A673 (cell line): ENCODE measurements around the gene EYA4. TPM values are rescaled to one million over a fixed set of nuclear protein-coding genes. Genes with fewer than 3 reads are reported as not detected.

ENCODE experiments used
- BruUV-seq: library from RNA; stranded (reverse); fragments of 400-500 nt; replicated peaks from 2 replicates; lab custom pipeline; 2021; lab: Mats Ljungman, UMichigan
- CTCF ChIA-PET: fragments of 300-600 bp; sonication (Branson Sonifier 250); formaldehyde crosslinking; loops from one replicate; lab custom pipeline; 2022; ENCODE audit warnings: antibody characterized with exemption; lab: Charles Lee
- POLR2A ChIA-PET: fragments of 300-600 bp; sonication (Branson Sonifier 250); formaldehyde crosslinking; loops from one replicate; lab custom pipeline; 2022; ENCODE audit warnings: antibody characterized with exemption; ENCODE audit not compliant: low non-redundant PET; lab: Charles Lee
- DNase-seq: peaks from one replicate; pipeline ENCODE4 v3.0.0-alpha.2; 2015; ENCODE audit warnings: low spot score
- H3K27ac ChIP-seq: fragments of 200-600 bp; sonication (generic); 2 replicates; pipeline ENCODE4 v1.5.1; 2016; ENCODE audit warnings: mixed run types, low read depth, mild to moderate bottlenecking, mixed read lengths, antibody characterized with exemption, low read length; ENCODE audit not compliant: poor library complexity, severe bottlenecking
- H3K27me3 ChIP-seq: fragments of 200-600 bp; sonication (generic); replicated peaks from 2 replicates; pipeline ENCODE4 v1.6.1; 2017; ENCODE audit warnings: mixed run types, low read depth, mild to moderate bottlenecking, mixed read lengths, antibody characterized with exemption, low read length; ENCODE audit not compliant: insufficient read depth, poor library complexity
- H3K36me3 ChIP-seq: fragments of 200-600 bp; sonication (generic); 2 replicates; pipeline ENCODE4 v1.6.1; 2016; ENCODE audit warnings: mixed run types, mild to moderate bottlenecking, mixed read lengths, antibody characterized with exemption, low read length; ENCODE audit not compliant: insufficient read depth, poor library complexity, severe bottlenecking
- H3K4me1 ChIP-seq: fragments of 200-600 bp; sonication (generic); 2 replicates; pipeline ENCODE4 v1.6.1; 2017; ENCODE audit warnings: mixed run types, mild to moderate bottlenecking, mixed read lengths, antibody characterized with exemption, low read length; ENCODE audit not compliant: insufficient read depth, poor library complexity, severe bottlenecking
- H3K4me3 ChIP-seq: fragments of 200-600 bp; sonication (generic); 2 replicates; pipeline ENCODE4 v1.5.1; 2016; ENCODE audit warnings: low read depth, mixed run types, mild to moderate bottlenecking, mixed read lengths, low read length; ENCODE audit not compliant: poor library complexity, severe bottlenecking
- H3K9me3 ChIP-seq: fragments of 200-600 bp; sonication (generic); 2 replicates; pipeline ENCODE4 v1.6.1; 2016; ENCODE audit warnings: mixed run types, low read depth, mild to moderate bottlenecking, mixed read lengths, antibody characterized with exemption, low read length; ENCODE audit not compliant: poor library complexity, severe bottlenecking
- EZH2 ChIP-seq: fragments of 200-600 bp; sonication (generic); IDR thresholded peaks from 2 replicates; pipeline ENCODE4 v1.6.1; 2017; ENCODE audit warnings: borderline replicate concordance, low read depth, mild to moderate bottlenecking, mixed read lengths, antibody characterized with exemption, low read length; ENCODE audit not compliant: poor library complexity, severe bottlenecking
- intact Hi-C: fragments of 100-400 bp; cut with micrococcal nuclease; formaldehyde crosslinking; loops from one replicate; pipeline ENCODE4 v1.10.0; 2022; ENCODE audit not compliant: unreplicated experiment
- total RNA-seq: library from RNA; stranded (reverse); gene quantifications from 2 replicates; pipeline ENCODE4 v1.2.3, GENCODE V29; 2021
- TF ChIP-seq, protein P1 (sequence below): fragments of 300-800, 200-600 bp; sonication (generic); conservative IDR thresholded peaks from 2 replicates; pipeline ENCODE4 v1.5.1; 2017; ENCODE audit warnings: low read depth, mild to moderate bottlenecking, antibody characterized with exemption, low read length, moderate library complexity, mixed read lengths

The EYA4 gene
- total RNA-seq, 1 experiment from 2014 or later = 1.3 TPM

DNA sequence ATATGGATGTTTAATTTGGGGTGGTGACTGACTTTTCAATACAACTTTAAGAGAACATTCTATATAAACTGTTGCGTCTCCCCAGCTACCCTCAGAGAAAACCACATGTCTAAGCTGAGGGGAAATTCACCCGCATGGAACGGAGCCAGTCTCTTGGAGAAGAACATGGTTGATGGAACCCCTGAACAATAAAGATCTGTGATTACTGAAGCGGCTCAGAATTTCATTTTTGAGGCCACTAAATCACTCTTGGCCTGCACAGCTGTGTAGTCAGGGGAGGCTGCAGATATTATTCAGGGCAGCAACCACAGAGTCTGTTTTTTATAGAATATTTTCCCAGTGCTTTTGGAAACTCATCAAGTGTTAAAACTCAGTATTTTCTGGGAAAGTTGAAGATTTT is 73.8 kb downstream of the EYA4 start:
- Histone ChIP-seq H3K9me3 (no peaks in the 10 kb centered on the region), H3K27ac (no peak overlapping the region), H3K4me1 (no peaks in the 10 kb centered on the region), H3K27me3 (no peaks in the 10 kb centered on the region), H3K36me3 (no peaks in the 10 kb centered on the region), H3K4me3 (no peak overlapping the region)
- CTCF ChIA-PET = no interaction called here
- no TSS peak for BruUV-seq
- POLR2A ChIA-PET = no interaction called here
- intact Hi-C loops = no loop called here
- no peak for DNase-seq
- TF ChIP-seq, protein P1, sequence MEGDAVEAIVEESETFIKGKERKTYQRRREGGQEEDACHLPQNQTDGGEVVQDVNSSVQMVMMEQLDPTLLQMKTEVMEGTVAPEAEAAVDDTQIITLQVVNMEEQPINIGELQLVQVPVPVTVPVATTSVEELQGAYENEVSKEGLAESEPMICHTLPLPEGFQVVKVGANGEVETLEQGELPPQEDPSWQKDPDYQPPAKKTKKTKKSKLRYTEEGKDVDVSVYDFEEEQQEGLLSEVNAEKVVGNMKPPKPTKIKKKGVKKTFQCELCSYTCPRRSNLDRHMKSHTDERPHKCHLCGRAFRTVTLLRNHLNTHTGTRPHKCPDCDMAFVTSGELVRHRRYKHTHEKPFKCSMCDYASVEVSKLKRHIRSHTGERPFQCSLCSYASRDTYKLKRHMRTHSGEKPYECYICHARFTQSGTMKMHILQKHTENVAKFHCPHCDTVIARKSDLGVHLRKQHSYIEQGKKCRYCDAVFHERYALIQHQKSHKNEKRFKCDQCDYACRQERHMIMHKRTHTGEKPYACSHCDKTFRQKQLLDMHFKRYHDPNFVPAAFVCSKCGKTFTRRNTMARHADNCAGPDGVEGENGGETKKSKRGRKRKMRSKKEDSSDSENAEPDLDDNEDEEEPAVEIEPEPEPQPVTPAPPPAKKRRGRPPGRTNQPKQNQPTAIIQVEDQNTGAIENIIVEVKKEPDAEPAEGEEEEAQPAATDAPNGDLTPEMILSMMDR = no peak
- TF ChIP-seq EZH2 = no peak

DNA sequence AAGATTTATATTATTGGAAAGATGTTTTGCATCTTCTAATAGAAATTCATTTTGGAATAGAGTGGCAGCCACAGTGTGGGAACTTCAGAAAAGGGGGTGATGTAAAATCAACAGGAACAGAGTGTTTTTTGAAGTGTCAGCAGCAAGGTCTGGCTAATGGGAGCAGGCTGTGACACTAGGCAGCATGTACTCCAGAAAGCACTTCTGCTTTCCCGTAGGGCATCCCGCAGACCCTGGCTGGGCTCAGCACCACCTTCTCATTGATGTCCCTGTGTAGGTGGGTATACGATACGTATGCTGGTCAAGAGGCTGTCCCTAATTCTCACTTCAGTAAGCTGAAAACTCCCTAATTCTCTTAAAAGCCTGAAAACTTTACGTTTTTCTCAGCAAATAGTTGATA is 74.7 kb downstream of the EYA4 start:
- H3K27me3 ChIP-seq = no peaks in the 10 kb centered on the region
- CTCF ChIA-PET = no interaction called here
- no peaks in the 10 kb centered on the region for H3K36me3 ChIP-seq
- BruUV-seq = no TSS peak
- DNase-seq = no peak
- intact Hi-C loops = no loop called here
- H3K4me3 ChIP-seq = no peak overlapping the region
- POLR2A ChIA-PET = no interaction called here
- TF ChIP-seq, protein P1 = no peak
- TF ChIP-seq EZH2 = no peak
- no peak overlapping the region for H3K27ac ChIP-seq
- no peaks in the 10 kb centered on the region for H3K9me3 ChIP-seq
- no peaks in the 10 kb centered on the region for H3K4me1 ChIP-seq

DNA sequence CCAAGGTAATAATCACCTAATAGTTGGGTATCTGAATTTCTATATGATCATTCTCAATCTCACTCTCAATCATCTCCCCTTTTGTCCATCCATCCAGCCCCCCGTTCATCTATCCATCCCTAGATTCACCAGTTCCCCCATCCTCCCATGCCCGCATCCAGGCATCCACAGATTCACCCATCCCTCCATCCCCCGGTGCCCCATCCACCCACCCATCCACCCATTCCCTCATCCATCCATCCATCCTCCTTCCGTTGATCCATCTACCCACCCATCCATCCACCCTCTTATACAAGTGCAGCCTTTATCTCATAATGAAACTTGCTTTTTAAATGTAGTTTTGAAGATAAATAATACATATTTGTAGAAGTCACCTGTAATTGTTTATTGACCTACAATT is 76.5 kb downstream of the EYA4 start:
- no TSS peak for BruUV-seq
- H3K9me3 ChIP-seq = no peaks in the 10 kb centered on the region
- no peaks in the 10 kb centered on the region for H3K27me3 ChIP-seq
- ChIA-PET CTCF (no interaction called here), POLR2A (no interaction called here)
- H3K4me3 ChIP-seq = no peak overlapping the region
- intact Hi-C loops = no loop called here
- DNase-seq = no peak
- H3K27ac ChIP-seq = no peak overlapping the region
- no peaks in the 10 kb centered on the region for H3K36me3 ChIP-seq
- H3K4me1 ChIP-seq = no peaks in the 10 kb centered on the region
- TF ChIP-seq EZH2 = no peak
- TF ChIP-seq, protein P1 = no peak
